ENCODE data around the gene SPINT3.

Gene SPINT3

DNA sequence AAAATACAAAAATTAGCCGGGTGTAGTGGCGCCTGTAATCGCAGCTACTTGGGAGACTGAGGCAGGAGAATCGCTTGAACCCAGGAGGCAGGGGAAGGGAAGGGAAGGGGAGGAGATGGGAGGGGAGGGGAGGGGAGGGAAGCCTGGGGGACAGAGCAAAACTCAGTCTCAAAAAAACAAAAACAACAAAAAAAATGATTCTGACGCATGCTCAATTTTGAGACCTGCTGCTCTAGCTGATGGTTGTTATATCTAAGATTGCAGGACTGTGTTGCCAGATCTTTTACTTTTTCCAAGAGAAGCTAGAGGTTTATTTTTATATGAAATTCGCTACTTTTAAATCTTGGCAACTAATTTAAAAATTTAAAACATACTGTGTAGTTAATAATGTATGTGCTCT lies 48.2 kb downstream of the SPINT3 start:
- no peaks in the 10 kb centered on the region for H3K9me3 ChIP-seq (ENCODE audit: control insufficient read depth, insufficient read depth, low read depth, low read length)
- peaks cover 4% of the 10 kb centered on the region; the same call in 1 of the 2 replicates for H3K4me1 ChIP-seq (ENCODE audit: control insufficient read depth, insufficient read depth, low read length)
- POLR2A ChIA-PET = no interaction called here
- CTCF ChIA-PET = interaction anchor here (0.5 to 1.4 kb wide), 5 partner anchors 11 to 304 kb away, joined by 3 to 5 read pairs (median 4); no protein-coding TSS in a partner anchor
- no peak overlapping the region for H3K4me3 ChIP-seq (ENCODE audit: low read depth, low read length)
- H3K27ac ChIP-seq (ENCODE audit: extremely low read depth, low read depth, low read length) = no peak overlapping the region
- TF ChIP-seq ZNF76 (tag by site-specific recombination; IDR thresholded peaks at IDR 0.05; ENCODE audit: borderline replicate concordance, low read depth) = no peak
- no peak for TF ChIP-seq SETDB1 (IDR thresholded peaks at IDR 0.05; ENCODE audit: insufficient read length, low read length)
- H3K36me3 ChIP-seq (ENCODE audit: control insufficient read depth in 2 of 2, insufficient read depth in 1 of 2, low read length in 2 of 2) = no peaks in the 10 kb centered on the region

DNA sequence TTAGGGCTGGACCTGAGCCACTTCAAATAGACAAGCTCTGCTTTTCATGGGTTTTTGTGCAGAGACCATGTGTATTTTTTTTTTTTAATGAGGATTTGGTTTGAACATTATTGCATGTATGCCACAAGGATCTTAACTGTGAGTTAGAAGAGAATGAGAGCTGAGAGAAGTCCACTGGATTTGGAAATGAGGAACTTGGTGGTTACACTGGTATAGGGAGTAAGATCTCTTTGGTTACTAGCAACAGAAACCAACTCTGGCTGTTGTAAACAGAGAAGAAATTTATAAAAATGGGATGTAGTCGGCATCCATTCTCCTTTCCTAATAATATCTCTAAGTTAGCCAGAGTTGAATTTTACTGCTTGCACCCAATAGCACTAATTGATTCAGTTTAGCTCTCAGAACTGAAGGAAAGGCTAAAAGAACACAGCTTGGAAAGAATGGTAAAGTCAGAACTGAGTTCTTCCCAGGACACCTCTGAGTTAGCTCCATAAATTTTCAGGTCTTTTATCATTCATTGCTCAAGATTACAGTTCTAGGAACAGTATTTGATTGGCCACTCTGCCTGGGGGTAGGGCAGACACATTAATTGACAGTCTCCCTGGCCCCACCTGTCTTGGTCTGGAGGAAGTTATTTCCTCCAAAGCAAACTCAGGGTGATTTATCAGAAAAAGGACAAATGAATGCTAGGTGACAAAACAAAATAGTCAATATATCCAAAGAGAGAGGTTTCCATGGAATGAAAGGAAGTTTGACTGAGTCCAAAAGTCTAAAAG lies 49.7 kb downstream of the SPINT3 start:
- Histone ChIP-seq H3K27ac (ENCODE audit: extremely low read depth, low read depth, low read length) (no peak overlapping the region), H3K9me3 (ENCODE audit: control insufficient read depth, insufficient read depth, low read depth, low read length) (no peaks in the 10 kb centered on the region), H3K36me3 (ENCODE audit: control insufficient read depth in 2 of 2, insufficient read depth in 1 of 2, low read length in 2 of 2) (no peaks in the 10 kb centered on the region), H3K4me1 (ENCODE audit: control insufficient read depth, insufficient read depth, low read length) (peaks cover 4% of the 10 kb centered on the region; the same call in 1 of the 2 replicates), H3K4me3 (ENCODE audit: low read depth, low read length) (no peak overlapping the region)
- ChIA-PET POLR2A (no interaction called here), CTCF (interaction anchor here (0.6 to 2.2 kb wide), 10 partner anchors 9 to 305 kb away, joined by 3 to 7 read pairs (median 4); no protein-coding TSS in a partner anchor)
- TF ChIP-seq, protein P1, sequence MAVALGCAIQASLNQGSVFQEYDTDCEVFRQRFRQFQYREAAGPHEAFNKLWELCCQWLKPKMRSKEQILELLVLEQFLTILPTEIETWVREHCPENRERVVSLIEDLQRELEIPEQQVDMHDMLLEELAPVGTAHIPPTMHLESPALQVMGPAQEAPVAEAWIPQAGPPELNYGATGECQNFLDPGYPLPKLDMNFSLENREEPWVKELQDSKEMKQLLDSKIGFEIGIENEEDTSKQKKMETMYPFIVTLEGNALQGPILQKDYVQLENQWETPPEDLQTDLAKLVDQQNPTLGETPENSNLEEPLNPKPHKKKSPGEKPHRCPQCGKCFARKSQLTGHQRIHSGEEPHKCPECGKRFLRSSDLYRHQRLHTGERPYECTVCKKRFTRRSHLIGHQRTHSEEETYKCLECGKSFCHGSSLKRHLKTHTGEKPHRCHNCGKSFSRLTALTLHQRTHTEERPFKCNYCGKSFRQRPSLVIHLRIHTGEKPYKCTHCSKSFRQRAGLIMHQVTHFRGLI (tag by site-specific recombination; IDR thresholded peaks at IDR 0.05) = no peak
- no peak for TF ChIP-seq ZNF140 (tag by site-specific recombination; IDR thresholded peaks at IDR 0.05)
- no peak for TF ChIP-seq KLF17 (tag by site-specific recombination; IDR thresholded peaks at IDR 0.05)
- no peak for TF ChIP-seq ZNF391 (tag by site-specific recombination; IDR thresholded peaks at IDR 0.05; ENCODE audit: borderline replicate concordance, low read depth)
- no peak for TF ChIP-seq HOXA7 (CRISPR knock-in tag; IDR thresholded peaks at IDR 0.05; ENCODE audit: borderline replicate concordance)
- TF ChIP-seq GLIS1 (tag by site-specific recombination; IDR thresholded peaks at IDR 0.05) = no peak

DNA sequence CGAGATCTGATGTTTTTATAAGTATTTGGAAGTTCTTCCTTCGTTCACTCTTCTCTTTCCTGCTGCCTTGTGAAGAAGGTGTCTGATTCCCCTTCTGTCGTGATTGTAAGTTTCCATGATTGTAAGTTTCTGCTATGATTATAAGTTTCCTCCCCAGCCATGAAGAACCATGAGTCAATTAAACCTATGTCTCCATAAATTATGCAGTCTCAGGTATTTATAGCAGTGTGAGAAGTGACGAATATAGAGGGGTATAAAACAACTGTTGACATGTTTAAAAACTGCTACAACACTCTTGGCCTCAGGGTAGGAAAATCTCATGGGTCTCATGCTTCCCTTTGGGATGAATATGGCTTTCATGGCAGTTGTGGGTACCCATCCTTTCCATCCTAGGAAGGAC lies 51.7 kb downstream of the SPINT3 start:
- Histone ChIP-seq H3K4me1 (ENCODE audit: control insufficient read depth, insufficient read depth, low read length) (no peaks in the 10 kb centered on the region), H3K27ac (ENCODE audit: extremely low read depth, low read depth, low read length) (no peak overlapping the region), H3K4me3 (ENCODE audit: low read depth, low read length) (no peak overlapping the region), H3K36me3 (ENCODE audit: control insufficient read depth in 2 of 2, insufficient read depth in 1 of 2, low read length in 2 of 2) (no peaks in the 10 kb centered on the region), H3K9me3 (ENCODE audit: control insufficient read depth, insufficient read depth, low read depth, low read length) (no peaks in the 10 kb centered on the region)
- POLR2A ChIA-PET = no interaction called here
- CTCF ChIA-PET = interaction anchor here (0.6 to 2.6 kb wide), 6 partner anchors 11 to 307 kb away, joined by 3 to 7 read pairs (median 6); no protein-coding TSS in a partner anchor
- TF ChIP-seq ZNF16 (tag by site-specific recombination; IDR thresholded peaks at IDR 0.05; ENCODE audit: low read depth) (no peak), ZXDB (tag by site-specific recombination; IDR thresholded peaks at IDR 0.05) (no peak), ZNF530 (tag by site-specific recombination; IDR thresholded peaks at IDR 0.05; ENCODE audit: low read depth) (no peak), CTCF (tag by site-specific recombination; IDR thresholded peaks at IDR 0.05) (no peak), ZNF169 (tag by site-specific recombination; IDR thresholded peaks at IDR 0.05) (no peak), MYNN (tag by site-specific recombination; IDR thresholded peaks at IDR 0.05; ENCODE audit: borderline replicate concordance) (no peak), IKZF3 (tag by site-specific recombination; IDR thresholded peaks at IDR 0.05) (no peak), ZNF747 (tag by site-specific recombination; IDR thresholded peaks at IDR 0.05) (no peak)
- TF ChIP-seq, protein P2, sequence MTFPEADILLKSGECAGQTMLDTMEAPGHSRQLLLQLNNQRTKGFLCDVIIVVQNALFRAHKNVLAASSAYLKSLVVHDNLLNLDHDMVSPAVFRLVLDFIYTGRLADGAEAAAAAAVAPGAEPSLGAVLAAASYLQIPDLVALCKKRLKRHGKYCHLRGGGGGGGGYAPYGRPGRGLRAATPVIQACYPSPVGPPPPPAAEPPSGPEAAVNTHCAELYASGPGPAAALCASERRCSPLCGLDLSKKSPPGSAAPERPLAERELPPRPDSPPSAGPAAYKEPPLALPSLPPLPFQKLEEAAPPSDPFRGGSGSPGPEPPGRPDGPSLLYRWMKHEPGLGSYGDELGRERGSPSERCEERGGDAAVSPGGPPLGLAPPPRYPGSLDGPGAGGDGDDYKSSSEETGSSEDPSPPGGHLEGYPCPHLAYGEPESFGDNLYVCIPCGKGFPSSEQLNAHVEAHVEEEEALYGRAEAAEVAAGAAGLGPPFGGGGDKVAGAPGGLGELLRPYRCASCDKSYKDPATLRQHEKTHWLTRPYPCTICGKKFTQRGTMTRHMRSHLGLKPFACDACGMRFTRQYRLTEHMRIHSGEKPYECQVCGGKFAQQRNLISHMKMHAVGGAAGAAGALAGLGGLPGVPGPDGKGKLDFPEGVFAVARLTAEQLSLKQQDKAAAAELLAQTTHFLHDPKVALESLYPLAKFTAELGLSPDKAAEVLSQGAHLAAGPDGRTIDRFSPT (tag by site-specific recombination; IDR thresholded peaks at IDR 0.05) = no peak
- TF ChIP-seq, protein P3, sequence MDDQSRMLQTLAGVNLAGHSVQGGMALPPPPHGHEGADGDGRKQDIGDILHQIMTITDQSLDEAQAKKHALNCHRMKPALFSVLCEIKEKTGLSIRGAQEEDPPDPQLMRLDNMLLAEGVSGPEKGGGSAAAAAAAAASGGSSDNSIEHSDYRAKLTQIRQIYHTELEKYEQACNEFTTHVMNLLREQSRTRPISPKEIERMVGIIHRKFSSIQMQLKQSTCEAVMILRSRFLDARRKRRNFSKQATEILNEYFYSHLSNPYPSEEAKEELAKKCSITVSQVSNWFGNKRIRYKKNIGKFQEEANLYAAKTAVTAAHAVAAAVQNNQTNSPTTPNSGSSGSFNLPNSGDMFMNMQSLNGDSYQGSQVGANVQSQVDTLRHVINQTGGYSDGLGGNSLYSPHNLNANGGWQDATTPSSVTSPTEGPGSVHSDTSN (CRISPR knock-in tag; IDR thresholded peaks at IDR 0.05) = no peak
